GM21737 (cell line): Measurements from ENCODE around the gene GNAQ.

ENCODE experiments used
- ATAC-seq: cut with Tn5 transposase; IDR thresholded peaks from one replicate; pipeline ENCODE4 v1.9.1; 2021; ENCODE audit warnings: mild to moderate bottlenecking, moderate library complexity; ENCODE audit not compliant: unreplicated experiment

The GNAQ gene

DNA sequence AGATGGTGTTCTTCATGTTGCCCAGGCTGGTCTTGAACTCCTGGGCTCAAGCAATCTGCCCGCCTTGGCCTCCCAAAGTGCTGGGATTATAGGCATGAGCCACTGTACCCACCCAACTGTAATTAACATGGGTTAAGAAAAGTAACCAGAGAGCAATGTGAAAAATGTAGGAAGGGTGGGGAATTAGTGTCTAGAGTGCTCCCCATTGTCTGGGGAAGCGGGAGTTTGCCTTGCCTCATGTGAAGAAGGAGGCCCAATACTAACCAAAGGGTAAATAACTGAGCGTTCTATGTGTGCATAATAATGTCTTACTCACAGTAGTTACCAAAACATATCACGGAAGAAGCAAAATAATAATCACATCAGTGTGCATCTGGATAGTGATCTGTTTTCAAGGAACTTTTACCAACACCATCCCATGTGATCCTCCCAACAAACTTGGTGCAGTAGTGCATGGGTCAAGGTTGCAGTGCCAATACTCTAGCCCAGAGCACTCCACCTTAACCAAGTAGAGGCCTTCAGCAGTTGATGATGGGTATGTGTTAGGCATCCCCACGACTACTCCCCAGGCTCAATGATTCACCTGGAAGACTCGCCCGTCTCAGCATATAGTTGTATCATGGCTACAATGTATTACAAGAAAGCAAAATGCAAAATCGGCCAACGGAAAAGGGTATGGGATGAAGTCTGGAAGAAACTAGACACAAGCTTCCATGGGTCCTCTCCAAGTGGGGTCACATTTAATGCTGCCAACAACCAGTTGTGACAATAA lies 26.2 kb downstream of the GNAQ start:
- no peak for ATAC-seq

DNA sequence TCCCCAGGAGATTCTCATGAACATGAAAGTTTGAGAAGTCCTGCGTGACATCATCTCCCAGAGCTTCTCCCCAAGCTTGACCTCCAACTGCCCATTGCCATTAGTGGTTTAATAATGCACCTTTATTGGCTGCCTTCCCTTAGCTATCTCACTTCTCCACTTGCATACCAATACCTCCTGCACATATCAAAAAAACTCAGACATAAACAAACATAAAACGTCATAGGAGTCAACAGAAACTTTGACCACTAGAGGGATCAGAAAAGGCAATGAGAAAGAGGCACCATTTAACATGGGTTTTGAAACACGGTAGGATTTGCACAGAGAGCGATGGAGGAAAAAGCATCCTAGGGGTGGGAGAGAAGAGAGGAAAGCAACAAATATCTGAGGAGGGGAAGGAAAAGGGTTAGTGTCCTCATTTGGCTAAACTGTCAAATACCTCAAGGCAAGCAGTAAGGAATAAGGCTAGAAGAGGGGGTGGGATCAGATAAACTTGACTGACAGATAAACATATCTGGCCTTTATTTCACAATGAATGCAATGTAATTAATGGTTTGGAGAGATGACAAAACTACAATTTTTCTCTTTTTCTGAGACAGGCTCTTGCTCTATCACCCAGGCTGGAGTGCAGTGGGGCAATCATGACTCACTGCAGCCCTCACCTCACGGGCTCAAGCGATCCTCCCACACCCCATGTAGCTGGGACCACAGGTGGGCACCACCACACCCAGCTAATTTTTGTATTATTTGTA lies 27.0 kb downstream of the GNAQ start:
- no peak for ATAC-seq

DNA sequence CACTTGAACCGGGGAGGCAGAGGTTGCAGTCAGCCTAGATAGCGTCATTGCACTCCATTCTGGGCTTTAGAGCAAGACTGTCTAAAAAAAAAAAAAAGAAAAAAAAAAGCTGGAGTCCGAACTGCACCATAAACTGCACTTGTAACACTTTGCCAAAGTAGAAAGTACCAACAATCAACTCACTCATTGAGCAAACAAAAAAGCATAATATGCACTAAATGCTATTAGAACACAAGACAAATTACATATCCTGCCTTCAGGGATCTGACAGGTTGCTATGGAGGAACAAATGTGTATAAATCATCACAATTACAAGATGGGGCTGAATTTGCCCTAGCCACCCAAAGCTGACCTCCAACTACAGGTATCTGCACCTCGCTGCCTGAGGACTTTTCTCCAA lies 27.9 kb downstream of the GNAQ start:
- ATAC-seq, result no peak

- no peak for ATAC-seq
These were observed 29.5 kb downstream of the GNAQ start for GRCh38 chr9:78001946-78002731.

DNA sequence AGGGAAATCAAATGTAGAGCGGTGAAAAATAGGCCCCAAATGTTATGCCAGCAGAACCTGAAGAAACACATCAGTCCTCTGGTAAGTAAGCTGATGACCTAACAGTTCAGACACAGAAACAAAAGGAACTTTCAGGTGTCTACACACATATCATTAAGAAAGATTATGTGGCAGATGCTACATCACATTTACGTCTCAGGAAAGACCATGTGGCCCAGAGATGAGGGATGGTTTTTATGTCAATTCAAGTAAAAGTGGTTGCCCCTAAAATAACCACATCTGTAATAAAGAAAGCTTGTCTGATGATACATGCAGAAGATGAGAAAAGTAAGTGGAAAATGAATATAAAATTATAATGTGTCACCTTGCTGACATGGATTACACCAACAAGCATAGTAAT lies 31.4 kb downstream of the GNAQ start:
- no peak for ATAC-seq

- no peak for ATAC-seq
These were observed 32.4 kb downstream of the GNAQ start for GRCh38 chr9:77999231-77999631.

DNA sequence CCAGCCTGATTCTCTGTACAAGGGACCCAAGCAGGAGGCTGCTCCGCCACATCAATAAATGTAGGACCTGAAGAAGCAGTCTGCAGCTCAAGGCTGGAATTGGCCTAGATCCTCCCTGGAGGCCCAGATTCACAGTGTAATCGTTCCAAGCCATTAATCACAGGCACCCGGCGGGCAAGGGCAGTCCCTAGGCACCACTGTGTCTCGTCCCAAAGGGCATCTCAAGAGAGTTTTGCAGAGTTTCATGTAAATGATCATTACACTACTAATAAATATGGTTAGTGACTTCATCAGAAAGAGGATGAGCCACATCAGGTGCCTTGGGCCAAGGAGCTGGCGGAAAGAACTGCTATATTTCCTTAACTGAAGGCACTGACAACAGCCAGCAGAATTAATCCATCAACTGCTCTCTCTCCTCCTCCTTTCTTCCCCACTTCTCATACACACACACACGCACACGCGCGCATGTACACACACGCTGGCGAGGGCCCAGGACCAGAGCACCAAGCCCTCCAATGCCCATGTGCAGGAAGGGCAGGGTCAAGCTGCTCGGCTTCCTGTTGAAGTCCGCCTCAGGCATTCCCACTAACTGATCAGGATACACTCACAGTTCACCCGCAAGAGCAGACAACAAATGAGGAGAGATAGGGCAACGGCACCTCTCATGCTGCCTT lies 33.9 kb downstream of the GNAQ start:
- ATAC-seq, result no peak

- ATAC-seq, result no peak
These were observed 34.9 kb downstream of the GNAQ start for GRCh38 chr9:77996696-77997095.

- ATAC-seq, result no peak
These were observed 40.4 kb downstream of the GNAQ start for GRCh38 chr9:77991191-77991590.

DNA sequence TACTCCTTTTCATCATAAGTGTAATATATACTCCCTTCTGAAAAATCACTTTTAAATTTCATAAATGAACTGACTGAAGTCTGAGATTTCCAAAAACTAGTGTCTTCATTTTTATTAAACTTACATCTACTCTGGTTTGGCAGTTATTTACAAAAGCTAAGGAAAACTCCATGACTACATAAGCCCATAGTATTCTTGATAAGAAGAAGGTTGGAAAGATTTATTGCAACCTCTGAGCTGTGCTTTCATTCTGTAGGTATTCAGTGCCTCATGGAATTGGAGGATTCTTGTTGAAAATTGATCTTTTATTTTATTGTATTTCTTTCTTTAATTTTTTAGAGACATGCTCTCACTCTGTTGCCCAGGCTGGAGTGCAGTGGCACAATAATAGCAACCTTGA lies 41.7 kb downstream of the GNAQ start:
- ATAC-seq, result no peak

DNA sequence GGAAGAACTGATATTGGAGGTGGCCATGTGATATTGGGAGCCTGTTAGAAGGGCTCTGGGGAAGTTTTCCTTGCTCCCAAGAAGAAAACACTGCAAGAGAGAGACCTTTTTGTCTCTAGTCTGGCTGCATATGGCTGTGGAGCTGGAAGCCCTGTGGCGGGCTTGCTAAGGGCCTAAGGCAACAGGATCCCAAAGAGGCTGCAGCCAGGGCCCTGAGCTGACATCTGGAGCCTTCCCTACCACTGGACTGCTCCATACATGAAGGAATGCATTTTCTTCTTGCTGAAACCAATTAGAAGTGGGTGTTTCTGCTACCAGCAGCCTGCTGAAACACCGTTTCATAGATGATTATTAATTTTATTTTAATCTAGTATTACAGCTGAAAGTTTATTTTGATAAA lies 42.2 kb downstream of the GNAQ start:
- no peak for ATAC-seq

GRCh38 chr9:77988630-77989029 lies 43.0 kb downstream of the GNAQ start:
- ATAC-seq, result no peak

DNA sequence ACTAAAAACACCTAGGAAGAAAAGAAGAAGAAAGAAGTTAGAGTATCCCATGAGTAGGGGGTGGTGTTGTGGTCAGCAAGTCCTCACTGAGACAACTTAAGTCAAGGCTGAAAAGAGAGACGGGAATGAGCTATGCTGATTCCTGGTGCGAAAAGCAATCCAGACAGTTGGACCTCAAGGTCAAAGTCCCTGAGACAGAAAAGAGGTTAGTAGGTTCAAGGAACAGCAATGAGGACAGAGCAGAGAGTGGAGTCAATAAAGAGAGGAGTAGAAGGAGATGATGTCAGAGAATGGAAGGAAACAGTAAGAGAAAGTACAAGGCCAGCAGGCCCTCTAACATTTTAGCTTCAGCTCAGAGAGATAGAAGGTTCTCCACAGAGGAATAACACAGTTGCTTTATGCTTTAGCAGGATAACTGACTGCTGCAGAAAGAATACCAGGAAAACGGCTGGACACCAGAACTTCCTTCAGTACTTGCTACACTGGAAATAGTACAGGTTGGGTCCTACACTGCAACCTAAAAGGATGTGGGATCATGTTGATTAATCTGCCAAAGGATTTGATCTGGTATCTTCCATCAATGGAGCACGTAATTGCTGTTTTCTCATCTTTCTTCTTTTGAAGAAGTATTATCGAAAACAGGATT lies 43.6 kb downstream of the GNAQ start:
- no peak for ATAC-seq

DNA sequence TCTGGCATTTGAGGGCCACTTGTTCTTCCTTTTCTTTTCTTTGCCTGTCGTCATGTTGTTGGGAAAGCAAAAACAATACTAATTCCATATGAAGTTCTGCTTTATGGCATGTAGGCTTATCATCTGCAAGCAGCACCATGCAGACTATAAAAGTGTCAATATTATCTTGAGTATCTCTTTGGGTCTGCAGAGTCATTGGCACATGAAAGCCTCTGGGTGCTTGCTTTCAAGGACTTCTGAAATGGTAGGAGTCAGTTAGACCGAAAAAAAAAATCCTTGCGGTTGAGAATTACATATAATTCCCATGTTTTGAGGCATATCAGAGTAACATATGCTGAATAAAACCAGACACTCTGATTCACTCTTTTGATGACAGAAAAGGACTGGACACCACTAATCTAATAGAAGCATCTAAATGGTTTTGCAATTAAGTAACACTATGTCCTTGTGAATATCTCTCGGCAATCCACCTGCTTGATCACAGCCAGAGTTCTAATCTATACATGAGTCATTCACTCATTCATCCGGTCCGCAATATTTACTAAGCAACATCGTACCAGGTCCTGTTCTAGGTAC lies 44.4 kb downstream of the GNAQ start:
- ATAC-seq, result no peak

GRCh38 chr9:77985996-77986395 lies 45.6 kb downstream of the GNAQ start:
- no peak for ATAC-seq

- no peak for ATAC-seq
These were observed 48.3 kb downstream of the GNAQ start for GRCh38 chr9:77983320-77983662.

GRCh38 chr9:77982581-77983319 lies 48.9 kb downstream of the GNAQ start:
- no peak for ATAC-seq

DNA sequence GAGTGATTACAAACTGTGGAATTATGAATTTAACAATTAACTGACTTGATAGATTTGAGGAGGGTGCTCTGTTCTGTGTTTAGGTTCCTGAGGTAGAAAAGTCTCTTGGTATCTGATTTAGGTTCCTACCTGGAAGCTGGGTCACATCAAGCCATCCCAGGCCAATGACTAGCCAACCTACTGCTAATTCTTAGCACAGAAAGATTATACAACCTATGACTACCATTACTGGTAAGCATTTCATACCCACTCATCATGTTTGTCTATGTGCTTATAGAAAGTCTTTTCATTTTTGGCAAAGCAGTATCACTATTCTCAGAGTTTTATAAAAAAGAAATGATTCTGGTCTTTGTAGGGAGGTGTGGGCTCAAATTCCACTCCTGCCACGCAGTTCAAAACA lies 49.7 kb downstream of the GNAQ start:
- ATAC-seq, result no peak

GRCh38 chr9:77981332-77981731 lies 50.3 kb downstream of the GNAQ start:
- ATAC-seq, result no peak

DNA sequence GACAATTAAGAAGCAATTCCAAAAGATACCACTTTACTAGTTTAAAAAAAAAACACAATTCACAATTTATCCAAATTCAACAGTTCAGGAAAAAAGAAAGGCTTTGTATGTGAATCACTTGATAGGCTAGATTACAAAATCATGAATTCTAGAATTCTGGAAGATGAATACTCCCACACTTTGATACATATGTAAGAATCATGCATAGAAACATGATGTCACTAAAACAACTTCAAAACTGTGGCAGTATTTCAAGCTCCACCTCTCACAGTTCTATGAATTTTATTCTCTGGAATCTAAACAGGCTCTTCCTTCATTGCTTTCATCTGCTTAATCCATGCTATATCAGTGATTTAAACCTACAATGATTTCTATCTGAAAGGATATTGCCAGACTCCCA lies 51.0 kb downstream of the GNAQ start:
- ATAC-seq, result no peak
